Psoas muscle (tissue), 8 donors: ENCODE results near the gene KCNMA1. TPM values are rescaled to one million over a fixed set of nuclear protein-coding genes. Genes with fewer than 3 reads are reported as not detected.

Experiments used
- ATAC-seq, 4 donors: fragments of 200-7000 bp; cut with Tn5 transposase; one replicate each; pipeline ENCODE4 v1.9.1; 2020; ENCODE audit warnings: moderate library complexity in 3 of 4, mild to moderate bottlenecking in 2 of 4
- DNase-seq, 2 donors: peaks; one replicate each; pipeline ENCODE4 v3.0.0-alpha.2; 2020
- H3K27ac ChIP-seq: fragments of 200-600 bp; one replicate; pipeline ENCODE4 v1.8.0; 2022
- H3K27me3 ChIP-seq, 3 donors: fragments of 200-600 bp in 1 of 3; one replicate each; pipeline versions ENCODE4 v1.6.1 to v1.8.0; 2013 to 2022; ENCODE audit warnings: low read length in 2 of 3, mild to moderate bottlenecking in 2 of 3, moderate library complexity in 1 of 3; ENCODE audit not compliant: insufficient read depth in 3 of 3
- H3K36me3 ChIP-seq, 2 donors: fragments of 200-600 bp in 1 of 2; one replicate each; pipeline versions ENCODE4 v1.6.1 to v1.8.0; 2013 to 2022; ENCODE audit warnings: low read depth in 1 of 2, mild to moderate bottlenecking in 1 of 2, moderate library complexity in 1 of 2; ENCODE audit not compliant: insufficient read depth in 1 of 2
- H3K4me1 ChIP-seq: fragments of 200-600 bp; one replicate; pipeline ENCODE4 v1.8.0; 2022
- H3K4me3 ChIP-seq: fragments of 200-600 bp; one replicate; pipeline ENCODE4 v1.8.0; 2022; ENCODE audit warnings: mild to moderate bottlenecking
- H3K9me3 ChIP-seq: fragments of 200-600 bp; one replicate; pipeline ENCODE4 v1.8.0; 2022
- CTCF ChIP-seq: fragments of 200-600 bp; IDR thresholded peaks from one replicate; pipeline ENCODE4 v1.8.0; 2022; ENCODE audit warnings: antibody characterized with exemption
- WGBS, 3 donors: extraction: QIAGEN DNeasy Blood & Tissue Kit; methylation state at CpG; one replicate each; pipeline versions ENCODE4 v1.1.6 to v1.1.7; 2013; 5-methylcytosine and 5-hydroxymethylcytosine counted together
- intact Hi-C, 2 donors: fragments of 100-400 bp; cut with DNase I; formaldehyde crosslinking; loops; one replicate each; pipeline versions ENCODE4 v1.11.0 to v1.14.2; 2022
- polyA plus RNA-seq, 3 donors: library from polyadenylated mRNA; stranded (reverse); fragments of 200-250 nt; gene quantifications; one replicate each; pipeline ENCODE4 v1.2.3, GENCODE V29; 2013
- total RNA-seq, 4 donors: library from RNA; stranded (reverse); fragmentation: NEBNext Ultra II Directional in 2 of 4; extraction: Animal tissue kit (Norgen Biotek cat#: 25700) in 2 of 4; gene quantifications; one replicate each; pipeline versions ENCODE4 v1.2.1 to v1.2.4, GENCODE V29; 2021 to 2023
- donor health status: healthy with polysubstance abuse.
- donor health status: DM: no; HTN: no; CAD: no; lungs with moderate emphysema.
- donor health status: Bipolar disorder and iron deficiency.
- donor health status: healthy.
- donor health status: DM: yes; HTN: yes; CAD: no.
- donor health status: DM: no; HTN: no; CAD: no.
- donor health status: DM: no; HTN: no; CAD: no.
- donor health status: DM: yes; HTN: yes; CAD: no.

KCNMA1 gene
- total and polyA plus RNA-seq, 7 donors = 7.9 to 53.0 (median 41.9) TPM

- WGBS, 3 donors = 25 to 46% (median 26%) methylated on average over 4 of the region's 4 CpGs
- Histone ChIP-seq H3K27me3 (no peaks in the 10 kb centered on the region), H3K9me3 (no peaks in the 10 kb centered on the region), H3K4me1 (peaks cover 34% of the 10 kb centered on the region), H3K36me3 (no peaks in the 10 kb centered on the region), H3K4me3 (no peak overlapping the region), H3K27ac (peak overlapping the region; percentile 41)
- DNase-seq (no peak), ATAC-seq (peak; percentile 60 to 79 (median 73))
- TF ChIP-seq CTCF = no peak
- intact Hi-C loops = no loop called here
These were observed 36.1 kb downstream of the KCNMA1 start for GRCh38 chr10:77601488-77601887.

DNA sequence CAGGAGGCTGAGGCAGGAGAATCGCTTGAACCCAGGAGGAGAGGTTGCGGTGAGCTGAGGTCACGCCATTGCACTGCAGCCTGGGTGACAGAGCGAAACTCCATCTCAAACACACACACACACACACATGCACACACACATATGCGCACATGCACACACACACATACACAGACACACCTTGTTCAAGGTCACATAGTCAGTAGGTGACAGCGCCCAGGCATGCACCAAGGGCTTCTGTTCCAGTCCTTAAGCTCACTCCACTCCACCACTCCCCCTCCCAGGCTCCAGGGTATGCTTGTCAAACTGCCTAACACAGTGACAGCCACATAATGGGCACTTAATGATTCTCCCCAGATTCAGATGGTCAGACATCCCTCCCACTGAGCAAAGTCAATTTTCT, 37.0 kb downstream of the KCNMA1 start:
- no peak overlapping the region for H3K4me3 ChIP-seq
- ATAC-seq (no peak), DNase-seq (no peak)
- intact Hi-C loops = no loop called here
- H3K4me1 ChIP-seq = peaks cover 34% of the 10 kb centered on the region
- H3K27ac ChIP-seq = no peak overlapping the region
- H3K36me3 ChIP-seq = no peaks in the 10 kb centered on the region
- 95 to 98% (median 97%) methylated on average over 6 of the region's 6 CpGs for WGBS, 3 donors
- no peaks in the 10 kb centered on the region for H3K27me3 ChIP-seq
- H3K9me3 ChIP-seq = no peaks in the 10 kb centered on the region
- no peak for TF ChIP-seq CTCF

- no peak overlapping the region for H3K4me3 ChIP-seq
- intact Hi-C loops = no loop called here
- no peaks in the 10 kb centered on the region for H3K27me3 ChIP-seq
- no peaks in the 10 kb centered on the region for H3K9me3 ChIP-seq
- WGBS, 3 donors = 76 to 90% (median 85%) methylated on average over 4 of the region's 4 CpGs
- DNase-seq (no peak), ATAC-seq (no peak)
- H3K27ac ChIP-seq = no peak overlapping the region
- TF ChIP-seq CTCF = no peak
- H3K4me1 ChIP-seq = peaks cover 34% of the 10 kb centered on the region
- H3K36me3 ChIP-seq = no peaks in the 10 kb centered on the region
These were observed 38.0 kb downstream of the KCNMA1 start for GRCh38 chr10:77599651-77600050.

DNA sequence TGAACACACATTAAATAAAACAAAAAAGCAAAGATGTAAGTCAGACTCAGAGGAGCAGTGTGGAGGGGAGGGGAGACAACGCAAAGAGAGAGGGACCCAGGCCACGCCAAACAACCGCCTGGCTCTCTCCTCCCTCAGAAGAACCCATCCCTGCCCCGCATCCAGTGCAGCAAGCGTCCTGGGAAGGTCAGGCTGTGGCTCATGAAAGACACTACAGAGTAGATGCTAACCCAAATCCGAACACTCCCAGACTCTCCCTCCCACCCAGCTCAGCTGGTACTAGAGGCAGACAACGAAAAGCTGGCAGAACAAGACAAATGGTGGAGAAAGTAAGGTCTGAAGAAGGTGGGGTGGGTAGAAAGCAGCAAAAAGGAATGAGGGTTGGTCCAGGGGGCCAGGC, 39.0 kb downstream of the KCNMA1 start:
- H3K27ac ChIP-seq = no peak overlapping the region
- H3K4me3 ChIP-seq = no peak overlapping the region
- no peaks in the 10 kb centered on the region for H3K9me3 ChIP-seq
- no peak for TF ChIP-seq CTCF
- DNase-seq (no peak), ATAC-seq (no peak)
- H3K36me3 ChIP-seq = no peaks in the 10 kb centered on the region
- H3K27me3 ChIP-seq = no peaks in the 10 kb centered on the region
- H3K4me1 ChIP-seq = peaks cover 39% of the 10 kb centered on the region
- intact Hi-C loops = no loop called here
- 62 to 75% (median 63%) methylated on average over 7 of the region's 7 CpGs for WGBS, 3 donors

- no peak for DNase-seq
- no peak for TF ChIP-seq CTCF
- Histone ChIP-seq H3K36me3 (no peaks in the 10 kb centered on the region), H3K4me3 (no peak overlapping the region), H3K27ac (no peak overlapping the region), H3K9me3 (no peaks in the 10 kb centered on the region), H3K27me3 (no peaks in the 10 kb centered on the region), H3K4me1 (peaks cover 39% of the 10 kb centered on the region)
- ATAC-seq = no peak
- intact Hi-C loops = no loop called here
These were observed 40.0 kb downstream of the KCNMA1 start for GRCh38 chr10:77597560-77597959.
